DMS153 (cell line): Measurements from ENCODE around the gene MED22.
"Not testable (repeated sequence)": the region's sequence is repeated elsewhere in the genome, so short reads cannot be mapped to it uniquely, and the experiment has no call there.

Experiments used
- DNase-seq: peaks from one replicate; lab custom pipeline; 2025; lab: John Stamatoyannopoulos, UW

Gene MED22

GRCh38 chr9:133304477-133305377 lies 43.2 kb downstream of the MED22 start:
- no peak for DNase-seq

GRCh38 chr9:133304158-133304470 lies 43.8 kb downstream of the MED22 start:
- DNase-seq = no peak

GRCh38 chr9:133303266-133304157 lies 44.4 kb downstream of the MED22 start:
- DNase-seq = no peak

- no peak for DNase-seq
These were observed 46.4 kb downstream of the MED22 start for GRCh38 chr9:133301253-133302230.

- DNase-seq = not testable (repeated sequence)
These were observed 47.9 kb downstream of the MED22 start for GRCh38 chr9:133299996-133300395.

GRCh38 chr9:133294257-133294656 lies 53.7 kb downstream of the MED22 start:
- no peak for DNase-seq

- no peak for DNase-seq
These were observed 57.1 kb downstream of the MED22 start for GRCh38 chr9:133290751-133291302.
